Measurements from ENCODE around the gene ADAMTSL1. TPM values are rescaled to one million over a fixed set of nuclear protein-coding genes. Genes with fewer than 3 reads are reported as not detected.

The ADAMTSL1 gene
- total RNA-seq, 1 experiment from 2014 or later: 0.95 TPM

- no peak overlapping the region for H3K4me3 ChIP-seq
- no peaks in the 10 kb centered on the region for H3K36me3 ChIP-seq
- no peak overlapping the region for H3K27ac ChIP-seq
- no peaks in the 10 kb centered on the region for H3K27me3 ChIP-seq (replicated peaks)
- H3K9me3 ChIP-seq (replicated peaks): no peaks in the 10 kb centered on the region
- no peak for DNase-seq (ENCODE audit: low read depth in 1 of 2, low spot score in 2 of 2)
- H3K4me1 ChIP-seq (replicated peaks): no peaks in the 10 kb centered on the region
Observed at GRCh38 chr9:18668944-18669343, 195.0 kb downstream of the ADAMTSL1 start.

DNA sequence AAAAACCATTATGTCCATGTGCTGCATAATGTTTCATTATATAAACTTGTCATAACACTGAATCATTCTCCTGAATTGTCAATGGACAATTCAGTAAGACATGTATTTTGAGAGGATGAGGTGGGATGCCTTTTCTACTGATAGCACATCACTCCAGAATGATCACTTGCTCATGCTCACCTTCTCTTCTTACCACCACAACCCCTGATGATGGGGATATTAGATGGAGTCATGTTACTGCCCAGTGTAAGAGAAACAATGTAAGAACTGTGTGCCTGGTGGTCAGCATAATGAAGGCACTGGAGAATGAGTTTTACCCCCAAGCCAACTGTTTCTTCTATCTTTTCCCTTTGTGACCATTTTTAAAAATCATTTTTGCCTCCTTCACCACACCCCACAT, 198.8 kb downstream of the ADAMTSL1 start:
- Histone ChIP-seq H3K4me1 (replicated peaks) (no peaks in the 10 kb centered on the region), H3K27ac (no peak overlapping the region), H3K36me3 (no peaks in the 10 kb centered on the region), H3K9me3 (replicated peaks) (no peaks in the 10 kb centered on the region), H3K27me3 (replicated peaks) (no peaks in the 10 kb centered on the region), H3K4me3 (no peak overlapping the region)
- no peak for DNase-seq (ENCODE audit: low read depth in 1 of 2, low spot score in 2 of 2)

- H3K27ac ChIP-seq: no peak overlapping the region
- H3K36me3 ChIP-seq: no peaks in the 10 kb centered on the region
- no peaks in the 10 kb centered on the region for H3K9me3 ChIP-seq (replicated peaks)
- DNase-seq (ENCODE audit: low read depth in 1 of 2, low spot score in 2 of 2): no peak
- H3K27me3 ChIP-seq (replicated peaks): no peaks in the 10 kb centered on the region
- H3K4me1 ChIP-seq (replicated peaks): no peaks in the 10 kb centered on the region
- H3K4me3 ChIP-seq: no peak overlapping the region
Observed at GRCh38 chr9:18673179-18673578, 199.2 kb downstream of the ADAMTSL1 start.

DNA sequence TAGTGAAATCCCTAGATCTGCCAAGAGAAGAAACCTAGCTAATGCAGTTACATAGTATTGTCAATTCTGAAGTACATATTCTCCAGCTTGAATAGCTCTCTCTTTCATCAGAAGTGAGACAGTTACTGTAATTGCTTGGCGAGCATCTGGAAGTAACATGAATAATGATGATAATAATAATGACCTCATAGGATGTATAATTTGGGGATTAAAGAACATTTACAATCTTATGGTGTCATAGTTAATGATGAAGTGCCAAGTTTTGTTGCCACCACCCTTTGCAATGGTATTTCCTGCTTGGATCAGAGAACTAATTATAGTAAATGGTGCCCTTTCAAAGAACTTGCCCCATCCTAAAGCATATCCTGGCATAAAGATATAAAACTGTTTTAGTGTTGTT, 201.4 kb downstream of the ADAMTSL1 start:
- Histone ChIP-seq H3K27me3 (replicated peaks) (no peaks in the 10 kb centered on the region), H3K9me3 (replicated peaks) (no peaks in the 10 kb centered on the region), H3K4me3 (no peak overlapping the region), H3K36me3 (no peaks in the 10 kb centered on the region), H3K4me1 (replicated peaks) (no peaks in the 10 kb centered on the region), H3K27ac (no peak overlapping the region)
- DNase-seq (ENCODE audit: low read depth in 1 of 2, low spot score in 2 of 2): no peak

DNA sequence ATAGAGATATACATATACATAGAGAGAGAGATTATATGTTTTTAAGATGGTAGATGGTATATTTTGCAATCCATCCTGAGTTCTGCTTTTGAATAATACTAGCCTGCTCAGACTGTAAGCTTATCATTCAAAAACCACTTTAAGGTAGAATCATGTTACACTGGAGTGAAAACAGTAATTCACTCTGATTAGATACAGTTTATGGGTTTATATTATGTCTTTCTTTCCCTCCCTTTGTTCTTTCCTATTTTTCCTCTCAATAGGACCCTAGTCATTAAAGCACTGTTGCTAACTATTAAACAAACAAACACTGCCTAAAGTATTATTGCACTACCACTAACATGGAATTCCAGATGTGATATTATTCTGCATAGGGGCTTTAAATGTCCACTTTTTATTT, 202.0 kb downstream of the ADAMTSL1 start:
- H3K4me3 ChIP-seq: no peak overlapping the region
- H3K27ac ChIP-seq: no peak overlapping the region
- no peaks in the 10 kb centered on the region for H3K36me3 ChIP-seq
- DNase-seq (ENCODE audit: low read depth in 1 of 2, low spot score in 2 of 2): no peak
- no peaks in the 10 kb centered on the region for H3K4me1 ChIP-seq (replicated peaks)
- no peaks in the 10 kb centered on the region for H3K9me3 ChIP-seq (replicated peaks)
- H3K27me3 ChIP-seq (replicated peaks): no peaks in the 10 kb centered on the region

DNA sequence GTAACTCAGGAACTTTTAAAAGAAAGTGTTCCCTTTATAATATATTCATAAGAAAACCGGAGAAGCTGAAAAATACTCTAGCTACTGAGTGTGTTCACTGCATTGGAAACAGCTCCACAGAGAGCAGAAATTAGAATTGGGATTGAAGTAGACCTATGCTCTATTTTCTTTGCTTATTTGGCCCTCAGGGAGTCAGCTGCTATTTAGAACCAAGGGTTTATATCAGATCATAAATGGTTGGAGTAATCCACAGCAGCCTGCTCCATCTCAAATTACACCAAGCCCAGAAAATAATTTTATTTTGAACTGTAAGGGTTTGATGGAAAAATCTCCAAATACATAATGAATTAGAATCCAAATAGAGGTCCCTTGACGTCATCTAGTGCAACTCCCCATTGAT, 202.6 kb downstream of the ADAMTSL1 start:
- no peak for DNase-seq (ENCODE audit: low read depth in 1 of 2, low spot score in 2 of 2)
- H3K27me3 ChIP-seq (replicated peaks): no peaks in the 10 kb centered on the region
- no peaks in the 10 kb centered on the region for H3K4me1 ChIP-seq (replicated peaks)
- H3K36me3 ChIP-seq: no peaks in the 10 kb centered on the region
- no peaks in the 10 kb centered on the region for H3K9me3 ChIP-seq (replicated peaks)
- H3K4me3 ChIP-seq: no peak overlapping the region
- no peak overlapping the region for H3K27ac ChIP-seq

DNA sequence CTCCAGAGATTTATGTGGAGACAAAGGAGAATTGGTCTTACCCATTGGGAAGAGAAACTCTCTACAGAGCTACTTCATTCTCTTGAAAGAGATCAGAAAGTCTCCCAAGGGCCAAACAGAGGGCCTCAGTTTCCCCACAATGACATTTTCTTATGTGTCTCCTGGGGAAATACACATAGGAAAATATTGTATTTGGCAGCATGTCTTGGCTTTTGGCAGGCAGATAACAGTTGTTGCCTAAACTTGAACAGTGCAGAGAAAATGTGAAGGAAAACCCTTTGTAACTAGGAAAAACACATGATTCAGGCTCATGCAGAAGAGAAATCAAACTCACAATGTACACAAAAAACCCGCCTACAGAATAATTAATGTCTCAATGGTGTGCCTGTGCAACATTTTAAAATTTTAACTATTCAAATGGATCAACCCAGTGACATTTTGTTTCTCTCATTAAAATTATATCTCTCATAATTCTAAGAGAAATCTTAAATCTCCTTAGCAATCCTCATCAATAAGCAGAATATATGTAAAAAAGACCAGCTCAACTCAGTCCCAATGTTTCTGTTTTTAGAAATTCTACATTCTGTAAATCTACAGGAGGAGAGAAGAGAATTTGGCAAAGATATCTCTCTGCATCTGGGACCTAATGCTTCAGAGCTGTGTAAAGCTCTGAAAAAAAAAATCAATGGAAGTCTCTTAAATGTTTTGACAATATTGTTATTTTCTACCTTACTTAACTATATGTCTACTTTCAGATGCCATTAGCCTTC, 205.1 kb downstream of the ADAMTSL1 start:
- H3K4me3 ChIP-seq: no peak overlapping the region
- no peaks in the 10 kb centered on the region for H3K4me1 ChIP-seq (replicated peaks)
- no peak overlapping the region for H3K27ac ChIP-seq
- no peaks in the 10 kb centered on the region for H3K27me3 ChIP-seq (replicated peaks)
- no peaks in the 10 kb centered on the region for H3K36me3 ChIP-seq
- H3K9me3 ChIP-seq (replicated peaks): no peaks in the 10 kb centered on the region
- no peak for DNase-seq (ENCODE audit: low read depth in 1 of 2, low spot score in 2 of 2)

DNA sequence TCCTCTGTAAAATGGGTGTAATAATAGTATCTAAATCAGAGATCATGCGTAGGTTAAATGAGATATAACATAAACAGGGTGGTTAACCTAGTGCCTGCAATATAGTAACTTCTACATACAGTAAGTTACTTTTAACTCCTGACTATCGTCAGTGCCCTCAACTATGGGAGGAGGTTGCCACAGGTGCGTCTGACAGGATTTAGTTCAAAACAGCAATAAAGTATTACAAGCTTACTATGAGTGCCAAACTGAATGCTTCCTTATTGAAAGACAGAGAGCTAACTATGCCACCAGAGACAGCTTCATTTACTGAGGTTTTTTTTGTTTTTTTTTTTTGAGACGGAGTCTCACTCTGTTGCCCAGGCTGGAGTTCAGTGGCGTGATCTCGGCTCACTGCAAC, 209.0 kb downstream of the ADAMTSL1 start:
- H3K27me3 ChIP-seq (replicated peaks): no peaks in the 10 kb centered on the region
- H3K36me3 ChIP-seq: no peaks in the 10 kb centered on the region
- no peak for DNase-seq (ENCODE audit: low read depth in 1 of 2, low spot score in 2 of 2)

DNA sequence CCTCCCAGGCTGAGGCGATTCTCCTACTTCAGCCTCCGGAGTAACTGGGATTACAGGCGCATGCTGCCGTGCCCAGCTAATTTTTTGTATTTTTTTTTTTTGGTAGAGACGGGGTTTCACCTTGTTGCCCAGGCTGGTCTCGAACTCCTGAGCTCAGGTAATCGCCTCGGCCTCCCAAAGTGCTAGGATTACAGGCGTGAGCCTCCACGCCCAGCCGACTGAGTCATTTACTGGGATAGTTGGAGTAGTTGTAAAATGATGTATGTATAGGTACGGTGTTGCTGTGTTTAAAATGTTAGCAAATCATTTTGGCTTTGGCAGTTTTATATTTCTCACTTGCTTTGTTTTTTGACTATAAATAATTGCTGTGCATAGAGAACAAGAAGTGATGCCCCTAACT, 209.4 kb downstream of the ADAMTSL1 start:
- H3K4me3 ChIP-seq: no peak overlapping the region
- no peaks in the 10 kb centered on the region for H3K27me3 ChIP-seq (replicated peaks)
- H3K4me1 ChIP-seq (replicated peaks): no peaks in the 10 kb centered on the region
- no peak for DNase-seq (ENCODE audit: low read depth in 1 of 2, low spot score in 2 of 2)
- no peaks in the 10 kb centered on the region for H3K36me3 ChIP-seq
- no peaks in the 10 kb centered on the region for H3K9me3 ChIP-seq (replicated peaks)
- H3K27ac ChIP-seq: no peak overlapping the region

More for the DNA sequence above, 209.0 kb downstream of the ADAMTSL1 start:
- no peak overlapping the region for H3K4me3 ChIP-seq
- no peak overlapping the region for H3K27ac ChIP-seq
- no peaks in the 10 kb centered on the region for H3K9me3 ChIP-seq (replicated peaks)
- no peaks in the 10 kb centered on the region for H3K4me1 ChIP-seq (replicated peaks)

DNA sequence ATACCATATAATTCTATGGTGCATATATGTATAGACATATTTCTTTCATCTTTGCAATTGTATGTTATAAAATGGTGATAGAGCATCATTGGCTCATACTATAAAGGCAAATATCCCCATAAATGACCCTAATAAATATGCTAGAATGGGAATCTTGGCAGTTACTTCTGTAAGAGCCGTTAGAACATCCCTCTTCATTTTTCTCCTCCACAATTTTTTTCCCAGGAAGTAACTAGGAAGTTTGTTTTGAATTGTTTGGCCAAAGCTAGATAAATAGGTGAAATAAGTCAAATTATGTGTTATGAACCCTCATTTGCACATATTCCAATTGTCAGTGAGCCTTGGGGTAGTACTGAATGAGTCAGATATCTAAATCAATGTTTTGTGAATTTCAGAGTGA, 209.9 kb downstream of the ADAMTSL1 start:
- no peak overlapping the region for H3K4me3 ChIP-seq
- H3K36me3 ChIP-seq: no peaks in the 10 kb centered on the region
- no peak for DNase-seq (ENCODE audit: low read depth in 1 of 2, low spot score in 2 of 2)
- no peaks in the 10 kb centered on the region for H3K9me3 ChIP-seq (replicated peaks)
- no peak overlapping the region for H3K27ac ChIP-seq
- no peaks in the 10 kb centered on the region for H3K27me3 ChIP-seq (replicated peaks)
- H3K4me1 ChIP-seq (replicated peaks): no peaks in the 10 kb centered on the region

- no peak overlapping the region for H3K4me3 ChIP-seq
- no peaks in the 10 kb centered on the region for H3K36me3 ChIP-seq
Observed at GRCh38 chr9:18684593-18685317, 210.8 kb downstream of the ADAMTSL1 start.

GRCh38 chr9:18688581-18689565, 214.9 kb downstream of the ADAMTSL1 start:
- Histone ChIP-seq H3K36me3 (no peaks in the 10 kb centered on the region), H3K27ac (no peak overlapping the region), H3K4me1 (replicated peaks) (no peaks in the 10 kb centered on the region), H3K27me3 (replicated peaks) (no peaks in the 10 kb centered on the region), H3K4me3 (no peak overlapping the region), H3K9me3 (replicated peaks) (no peaks in the 10 kb centered on the region)
- DNase-seq (ENCODE audit: low read depth in 1 of 2, low spot score in 2 of 2): no peak

More at GRCh38 chr9:18684593-18685317, 210.8 kb downstream of the ADAMTSL1 start:
- no peak for DNase-seq (ENCODE audit: low read depth in 1 of 2, low spot score in 2 of 2)
- Histone ChIP-seq H3K27ac (no peak overlapping the region), H3K9me3 (replicated peaks) (no peaks in the 10 kb centered on the region), H3K27me3 (replicated peaks) (no peaks in the 10 kb centered on the region), H3K4me1 (replicated peaks) (no peaks in the 10 kb centered on the region)

DNA sequence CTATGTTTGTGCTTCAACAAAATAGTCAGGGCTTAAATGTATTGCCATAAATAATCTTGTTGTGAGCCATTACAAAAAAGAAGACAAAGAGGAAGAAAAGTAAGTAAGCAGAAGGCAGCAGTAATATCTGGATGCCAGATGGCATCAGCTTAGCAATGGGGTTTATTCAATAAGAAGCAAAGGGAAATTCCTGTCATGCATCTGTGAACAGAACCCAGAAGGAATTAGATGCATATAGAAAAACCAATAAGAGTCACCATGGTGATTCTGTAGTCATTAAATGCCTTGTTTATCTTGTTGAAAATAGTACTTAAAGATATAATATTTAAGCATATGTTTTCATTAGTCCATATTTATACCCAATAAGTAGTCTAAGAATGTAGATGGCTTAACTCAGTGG, 216.0 kb downstream of the ADAMTSL1 start:
- Histone ChIP-seq H3K27me3 (replicated peaks) (no peaks in the 10 kb centered on the region), H3K4me3 (no peak overlapping the region), H3K9me3 (replicated peaks) (no peaks in the 10 kb centered on the region), H3K27ac (no peak overlapping the region), H3K4me1 (replicated peaks) (no peaks in the 10 kb centered on the region), H3K36me3 (no peaks in the 10 kb centered on the region)
- DNase-seq (ENCODE audit: low read depth in 1 of 2, low spot score in 2 of 2): no peak

Data from SJSA1 (cell line).